ENCODE results near the gene NCAPD2. TPM values are rescaled to one million over a fixed set of nuclear protein-coding genes. Genes with fewer than 3 reads are reported as not detected.
A peak's percentile ranks its signal among the peaks of the same experiment; 100 is the strongest.

Gene NCAPD2
- total RNA-seq, 2 donors from 2014 or later, result 86.7 to 99.0 TPM

DNA sequence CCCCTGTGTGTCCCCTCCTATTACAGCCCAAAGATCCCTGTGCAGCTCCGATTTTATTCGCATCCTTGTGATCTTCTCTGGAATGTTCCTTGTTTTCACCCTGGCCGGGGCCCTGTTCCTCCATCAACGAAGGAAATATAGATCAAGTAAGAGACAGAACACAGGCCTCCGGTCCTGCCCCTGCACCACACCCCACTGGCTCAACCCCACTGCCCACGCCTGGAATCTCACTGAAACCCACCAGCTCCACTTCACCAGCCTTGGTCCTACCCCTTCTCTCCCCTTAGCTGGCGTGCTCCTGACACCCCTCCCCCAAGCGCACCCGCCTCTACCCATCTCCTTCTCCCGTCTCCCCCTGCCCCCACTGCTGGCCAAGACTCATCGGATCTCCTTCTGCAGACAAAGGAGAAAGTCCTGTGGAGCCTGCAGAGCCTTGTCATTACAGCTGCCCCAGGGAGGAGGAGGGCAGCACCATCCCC lies 43.0 kb upstream of the NCAPD2 start:
- intact Hi-C loops (cut with DNase I), result loop anchor here (5.0 kb wide), 1 partner anchor 41 kb away; the partner anchor contains the start of genes MRPL51 and NCAPD2
- Histone ChIP-seq H3K4me1 (replicated peaks) (peaks cover 20% of the 10 kb centered on the region), H3K4me3 (peak overlapping the region; percentile 63), H3K36me3 (no peaks in the 10 kb centered on the region), H3K27ac (peak overlapping the region; percentile 96 to 99), H3K27me3 (replicated peaks; ENCODE audit: insufficient read depth) (no peaks in the 10 kb centered on the region), H3K9me3 (no peaks in the 10 kb centered on the region)
- TF ChIP-seq POLR2A (IDR thresholded peaks at IDR 0.05) (no peak), POLR2AphosphoS5 (IDR thresholded peaks at IDR 0.05) (no peak)
- TF ChIP-seq, protein P1, sequence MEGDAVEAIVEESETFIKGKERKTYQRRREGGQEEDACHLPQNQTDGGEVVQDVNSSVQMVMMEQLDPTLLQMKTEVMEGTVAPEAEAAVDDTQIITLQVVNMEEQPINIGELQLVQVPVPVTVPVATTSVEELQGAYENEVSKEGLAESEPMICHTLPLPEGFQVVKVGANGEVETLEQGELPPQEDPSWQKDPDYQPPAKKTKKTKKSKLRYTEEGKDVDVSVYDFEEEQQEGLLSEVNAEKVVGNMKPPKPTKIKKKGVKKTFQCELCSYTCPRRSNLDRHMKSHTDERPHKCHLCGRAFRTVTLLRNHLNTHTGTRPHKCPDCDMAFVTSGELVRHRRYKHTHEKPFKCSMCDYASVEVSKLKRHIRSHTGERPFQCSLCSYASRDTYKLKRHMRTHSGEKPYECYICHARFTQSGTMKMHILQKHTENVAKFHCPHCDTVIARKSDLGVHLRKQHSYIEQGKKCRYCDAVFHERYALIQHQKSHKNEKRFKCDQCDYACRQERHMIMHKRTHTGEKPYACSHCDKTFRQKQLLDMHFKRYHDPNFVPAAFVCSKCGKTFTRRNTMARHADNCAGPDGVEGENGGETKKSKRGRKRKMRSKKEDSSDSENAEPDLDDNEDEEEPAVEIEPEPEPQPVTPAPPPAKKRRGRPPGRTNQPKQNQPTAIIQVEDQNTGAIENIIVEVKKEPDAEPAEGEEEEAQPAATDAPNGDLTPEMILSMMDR (IDR thresholded peaks at IDR 0.05), result no peak
- 2% methylated on average over 11 of the region's 11 CpGs for WGBS
- DNase-seq (ENCODE audit: low spot score), result no peak

DNA sequence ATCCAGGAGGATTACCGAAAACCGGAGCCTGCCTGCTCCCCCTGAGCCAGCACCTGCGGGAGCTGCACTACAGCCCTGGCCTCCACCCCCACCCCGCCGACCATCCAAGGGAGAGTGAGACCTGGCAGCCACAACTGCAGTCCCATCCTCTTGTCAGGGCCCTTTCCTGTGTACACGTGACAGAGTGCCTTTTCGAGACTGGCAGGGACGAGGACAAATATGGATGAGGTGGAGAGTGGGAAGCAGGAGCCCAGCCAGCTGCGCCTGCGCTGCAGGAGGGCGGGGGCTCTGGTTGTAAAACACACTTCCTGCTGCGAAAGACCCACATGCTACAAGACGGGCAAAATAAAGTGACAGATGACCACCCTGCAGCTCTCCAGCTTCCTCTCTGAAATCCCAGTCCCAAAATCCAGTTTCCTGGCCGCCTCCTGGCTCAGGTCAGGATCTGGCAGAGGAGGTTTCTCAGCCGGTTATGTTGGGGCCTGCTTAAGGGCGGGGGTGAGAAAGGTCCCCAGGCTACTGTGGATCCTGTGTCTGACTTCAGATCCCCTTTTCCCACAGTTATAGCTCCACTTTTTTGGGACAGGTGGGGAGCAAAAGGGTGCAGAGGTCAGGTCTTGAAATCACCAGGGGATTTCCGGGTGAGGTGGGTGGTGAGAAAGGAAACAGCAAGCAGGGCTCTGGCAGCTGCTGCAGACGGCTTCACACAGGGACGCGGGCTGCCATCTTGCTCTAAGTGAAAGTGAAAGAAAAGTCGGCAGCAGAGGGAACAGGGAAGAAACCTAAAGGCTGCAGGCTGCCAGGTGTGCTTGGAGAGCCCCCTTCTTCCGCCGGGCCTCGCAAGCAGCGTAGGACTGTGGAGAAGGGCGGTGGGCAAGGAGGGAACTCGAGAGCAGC lies 42.3 kb upstream of the NCAPD2 start, which contains the start of gene TAPBPL:
TSS of gene TAPBPL (plus strand) at position 695 of the 897 bp plus-strand sequence. CDS start 207 bp downstream, outside the sequence.
- WGBS, result 0% methylated on average over 27 of the region's 27 CpGs
- Histone ChIP-seq H3K36me3 (no peaks in the 10 kb centered on the region), H3K4me3 (peak within 1 kb of the TSS; percentile 63), H3K9me3 (no peaks in the 10 kb centered on the region), H3K27me3 (replicated peaks; ENCODE audit: insufficient read depth) (no peaks in the 10 kb centered on the region), H3K27ac (peak within 1 kb of the TSS; percentile 96 to 99), H3K4me1 (replicated peaks) (peaks cover 20% of the 10 kb centered on the region)
- intact Hi-C loops (cut with DNase I), result loop anchor here (2.0 to 5.0 kb wide), 2 partner anchors 41 to 69 kb away; partner anchors contain the start of genes MRPL51 and NCAPD2
- peak; percentile 87 for DNase-seq (ENCODE audit: low spot score)
- TF ChIP-seq, protein P1 (IDR thresholded peaks at IDR 0.05), result peak in 1 of 4 experiments; percentile 2
- TF ChIP-seq POLR2A (IDR thresholded peaks at IDR 0.05) (peak; percentile 59), POLR2AphosphoS5 (IDR thresholded peaks at IDR 0.05) (peak; percentile 93)

DNA sequence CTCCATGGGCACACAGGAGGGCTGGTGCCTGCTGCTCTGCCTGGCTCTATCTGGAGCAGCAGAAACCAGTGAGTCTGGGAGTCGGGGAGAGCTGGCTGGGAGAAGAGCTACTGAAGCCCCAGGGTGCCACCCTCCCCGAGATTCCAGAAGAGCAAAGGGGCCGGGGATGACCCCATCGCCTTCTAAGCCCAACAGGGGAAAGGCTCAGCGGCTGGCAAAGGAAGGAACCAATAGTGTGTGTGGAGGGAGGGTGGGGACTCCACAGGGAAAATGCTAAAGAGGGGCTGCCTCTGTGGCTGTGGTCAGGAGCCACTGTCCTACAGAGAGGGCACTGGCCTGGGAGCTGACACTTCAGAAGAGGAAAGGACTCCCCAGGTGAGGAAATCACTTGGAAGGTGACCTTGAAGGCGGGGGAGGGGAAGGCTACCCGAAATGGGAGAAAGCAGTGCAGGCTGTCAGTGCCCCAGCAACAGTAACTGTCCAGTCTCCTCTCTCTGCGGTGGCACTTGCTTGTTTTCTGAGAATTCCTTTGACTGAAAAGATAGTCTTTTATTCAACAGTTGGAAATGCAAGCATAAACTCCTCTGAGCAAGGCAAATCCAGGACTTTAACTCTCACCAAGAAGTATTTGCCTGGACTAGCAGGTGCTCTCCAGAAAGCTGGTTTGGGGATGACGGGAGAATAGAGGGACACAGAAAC lies 41.5 kb upstream of the NCAPD2 start:
- 6% methylated on average over 9 of the region's 9 CpGs for WGBS
- H3K27me3 ChIP-seq (replicated peaks; ENCODE audit: insufficient read depth), result no peaks in the 10 kb centered on the region
- peak; percentile 52 for DNase-seq (ENCODE audit: low spot score)
- TF ChIP-seq POLR2A (IDR thresholded peaks at IDR 0.05) (no peak), POLR2AphosphoS5 (IDR thresholded peaks at IDR 0.05) (no peak)
- TF ChIP-seq, protein P1 (IDR thresholded peaks at IDR 0.05), result no peak
- intact Hi-C loops (cut with DNase I), result loop anchor here (2.0 to 5.0 kb wide), 2 partner anchors 40 to 70 kb away; partner anchors contain the start of genes MRPL51 and NCAPD2
- peak overlapping the region; percentile 63 for H3K4me3 ChIP-seq
- H3K27ac ChIP-seq, result peak overlapping the region; percentile 96 to 99
- H3K4me1 ChIP-seq (replicated peaks), result peaks cover 20% of the 10 kb centered on the region
- H3K36me3 ChIP-seq, result no peaks in the 10 kb centered on the region
- H3K9me3 ChIP-seq, result no peaks in the 10 kb centered on the region

DNA sequence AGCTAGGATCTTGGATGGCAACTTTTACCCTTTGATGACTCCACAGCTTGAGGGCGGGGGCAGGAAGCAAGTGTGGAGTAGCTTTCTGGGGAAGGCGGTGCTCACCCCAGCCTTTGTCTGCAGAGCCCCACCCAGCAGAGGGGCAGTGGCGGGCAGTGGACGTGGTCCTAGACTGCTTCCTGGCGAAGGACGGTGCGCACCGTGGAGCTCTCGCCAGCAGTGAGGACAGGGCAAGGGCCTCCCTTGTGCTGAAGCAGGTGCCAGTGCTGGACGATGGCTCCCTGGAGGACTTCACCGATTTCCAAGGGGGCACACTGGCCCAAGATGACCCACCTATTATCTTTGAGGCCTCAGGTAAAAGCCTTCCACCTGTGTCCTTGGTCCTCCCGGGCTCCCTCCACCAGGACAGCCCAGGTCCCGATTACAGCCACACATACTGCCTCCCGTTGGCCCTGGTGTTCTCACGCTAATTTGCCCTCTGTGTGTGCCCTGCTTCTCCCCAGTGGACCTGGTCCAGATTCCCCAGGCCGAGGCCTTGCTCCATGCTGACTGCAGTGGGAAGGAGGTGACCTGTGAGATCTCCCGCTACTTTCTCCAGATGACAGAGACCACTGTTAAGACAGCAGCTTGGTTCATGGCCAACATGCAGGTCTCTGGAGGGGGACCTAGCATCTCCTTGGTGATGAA lies 40.8 kb upstream of the NCAPD2 start:
- H3K4me3 ChIP-seq, result peak overlapping the region; percentile 63
- WGBS, result 45% methylated on average over 17 of the region's 17 CpGs
- intact Hi-C loops (cut with DNase I), result loop anchor here (2.0 to 5.0 kb wide), 2 partner anchors 39 to 70 kb away; partner anchors contain the start of genes MRPL51 and NCAPD2

More for the DNA sequence above, 40.8 kb upstream of the NCAPD2 start:
- peak overlapping the region; percentile 96 to 99 for H3K27ac ChIP-seq
- no peaks in the 10 kb centered on the region for H3K9me3 ChIP-seq
- H3K27me3 ChIP-seq (replicated peaks; ENCODE audit: insufficient read depth), result no peaks in the 10 kb centered on the region
- DNase-seq (ENCODE audit: low spot score), result no peak
- H3K36me3 ChIP-seq, result no peaks in the 10 kb centered on the region
- TF ChIP-seq, protein P1 (IDR thresholded peaks at IDR 0.05), result no peak
- peak; percentile 34 for TF ChIP-seq POLR2A (IDR thresholded peaks at IDR 0.05)
- no peak for TF ChIP-seq POLR2AphosphoS5 (IDR thresholded peaks at IDR 0.05)
- peaks cover 20% of the 10 kb centered on the region for H3K4me1 ChIP-seq (replicated peaks)
